NT2/D1 (cell line): ENCODE measurements around the gene CHMP4B.

Experiments
- YY1 ChIP-seq: IDR thresholded peaks from 2 replicates; pipeline ENCODE4 v1.6.1; 2011; ENCODE audit not compliant: insufficient read length, insufficient read depth
- ZNF274 ChIP-seq: IDR thresholded peaks from 2 replicates; pipeline ENCODE4 v1.6.1; 2011; ENCODE audit warnings: mild to moderate bottlenecking, low read depth, low read length

GRCh38 chr20:33840160-33840559 is 29.0 kb downstream of the CHMP4B start:
- TF ChIP-seq ZNF274 = no peak
- no peak for TF ChIP-seq YY1
